Measurements from ENCODE around the gene CRIP2.

CRIP2 gene

DNA sequence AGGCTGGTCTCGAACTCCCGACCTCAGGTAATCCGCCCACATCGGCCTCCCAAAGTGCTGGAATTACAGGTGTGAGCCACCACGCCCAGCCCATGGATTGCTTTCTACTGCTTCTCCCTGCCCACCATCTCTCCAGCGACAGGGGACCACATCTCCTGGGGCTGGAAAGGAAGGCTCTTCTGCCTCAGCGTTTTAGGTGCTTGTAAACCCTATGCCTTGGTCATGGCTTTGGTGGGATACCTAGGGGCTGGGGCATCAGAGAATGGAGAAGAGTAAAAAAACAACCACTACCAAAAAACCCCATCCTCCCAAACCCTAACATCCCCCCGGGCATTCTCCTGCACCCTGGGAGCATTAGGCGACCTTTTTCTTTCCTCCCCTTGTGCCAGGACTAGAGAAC is 50.7 kb downstream of the CRIP2 start:
- Mint-ChIP-seq H3K27ac (ENCODE audit: low read depth) (no peak overlapping the region), H3K9me3 (no peaks in the 10 kb centered on the region), H3K36me3 (ENCODE audit: insufficient read depth) (peaks cover 8% of the 10 kb centered on the region), H3K4me3 (peak overlapping the region; percentile 47), H3K4me1 (peaks cover 10% of the 10 kb centered on the region), H3K27me3 (peaks cover 54% of the 10 kb centered on the region)
- ATAC-seq (replicated peaks; ENCODE audit: extremely low read depth, poor library complexity, severe bottlenecking): no peak
- no peak for DNase-seq (ENCODE audit: low spot score in 2 of 2)

- H3K9me3 Mint-ChIP-seq: no peaks in the 10 kb centered on the region
- ATAC-seq (replicated peaks; ENCODE audit: extremely low read depth, poor library complexity, severe bottlenecking): peak; percentile 19
- no peak within 1 kb of the TSS for H3K27ac Mint-ChIP-seq (ENCODE audit: low read depth)
- H3K27me3 Mint-ChIP-seq: peaks cover 57% of the 10 kb centered on the region
- peaks cover 8% of the 10 kb centered on the region for H3K36me3 Mint-ChIP-seq (ENCODE audit: insufficient read depth)
- DNase-seq (ENCODE audit: low spot score in 2 of 2): no peak
- peak within 1 kb of the TSS; percentile 67 for H3K4me3 Mint-ChIP-seq
- H3K4me1 Mint-ChIP-seq: peaks cover 10% of the 10 kb centered on the region
Measured at GRCh38 chr14:105525861-105526775, 51.5 kb downstream of the CRIP2 start, which contains the start of gene TMEM121. Gene TMEM121, plus strand, starts transcription at chr14:105526583. Its CDS starts 2,252 bp downstream, at chr14:105528835.

- Mint-ChIP-seq H3K9me3 (no peaks in the 10 kb centered on the region), H3K36me3 (ENCODE audit: insufficient read depth) (peaks cover 5% of the 10 kb centered on the region), H3K27me3 (peaks cover 49% of the 10 kb centered on the region)
Measured at GRCh38 chr14:105526776-105527380, 52.3 kb downstream of the CRIP2 start.

DNA sequence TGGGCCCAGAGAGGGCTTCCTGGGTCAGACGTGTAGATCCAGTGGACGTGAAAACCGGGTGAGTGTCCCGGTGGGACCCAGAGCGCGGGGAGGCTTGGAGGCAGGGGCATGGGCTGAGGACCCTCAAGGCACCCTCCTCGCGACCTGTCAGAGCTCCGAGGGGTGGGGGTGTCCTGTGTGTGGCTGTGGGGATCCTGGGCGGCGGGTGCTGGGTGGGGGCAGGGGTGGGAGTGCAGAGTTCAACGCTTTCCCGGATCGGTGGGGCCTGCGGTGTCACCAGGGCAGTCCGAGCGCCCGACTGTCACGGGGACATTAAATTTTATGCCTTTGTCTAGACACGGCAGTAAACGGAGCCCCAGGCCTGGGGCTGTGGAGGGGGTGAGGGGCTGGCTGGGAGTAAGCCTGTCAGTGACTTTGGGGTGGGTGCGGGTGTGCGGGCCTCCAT is 52.8 kb downstream of the CRIP2 start:
- peaks cover 5% of the 10 kb centered on the region for H3K36me3 Mint-ChIP-seq (ENCODE audit: insufficient read depth)
- H3K4me3 Mint-ChIP-seq: peak overlapping the region; percentile 67
- H3K27me3 Mint-ChIP-seq: peaks cover 49% of the 10 kb centered on the region
- H3K9me3 Mint-ChIP-seq: no peaks in the 10 kb centered on the region
- no peak for ATAC-seq (replicated peaks; ENCODE audit: extremely low read depth, poor library complexity, severe bottlenecking)
- H3K27ac Mint-ChIP-seq (ENCODE audit: low read depth): no peak overlapping the region
- no peak for DNase-seq (ENCODE audit: low spot score in 2 of 2)
- peaks cover 10% of the 10 kb centered on the region for H3K4me1 Mint-ChIP-seq

More at GRCh38 chr14:105526776-105527380, 52.3 kb downstream of the CRIP2 start:
- ATAC-seq (replicated peaks; ENCODE audit: extremely low read depth, poor library complexity, severe bottlenecking) (no peak), DNase-seq (ENCODE audit: low spot score in 2 of 2) (no peak)
- H3K4me1 Mint-ChIP-seq: peaks cover 10% of the 10 kb centered on the region
- peak overlapping the region; percentile 67 for H3K4me3 Mint-ChIP-seq
- no peak overlapping the region for H3K27ac Mint-ChIP-seq (ENCODE audit: low read depth)

DNA sequence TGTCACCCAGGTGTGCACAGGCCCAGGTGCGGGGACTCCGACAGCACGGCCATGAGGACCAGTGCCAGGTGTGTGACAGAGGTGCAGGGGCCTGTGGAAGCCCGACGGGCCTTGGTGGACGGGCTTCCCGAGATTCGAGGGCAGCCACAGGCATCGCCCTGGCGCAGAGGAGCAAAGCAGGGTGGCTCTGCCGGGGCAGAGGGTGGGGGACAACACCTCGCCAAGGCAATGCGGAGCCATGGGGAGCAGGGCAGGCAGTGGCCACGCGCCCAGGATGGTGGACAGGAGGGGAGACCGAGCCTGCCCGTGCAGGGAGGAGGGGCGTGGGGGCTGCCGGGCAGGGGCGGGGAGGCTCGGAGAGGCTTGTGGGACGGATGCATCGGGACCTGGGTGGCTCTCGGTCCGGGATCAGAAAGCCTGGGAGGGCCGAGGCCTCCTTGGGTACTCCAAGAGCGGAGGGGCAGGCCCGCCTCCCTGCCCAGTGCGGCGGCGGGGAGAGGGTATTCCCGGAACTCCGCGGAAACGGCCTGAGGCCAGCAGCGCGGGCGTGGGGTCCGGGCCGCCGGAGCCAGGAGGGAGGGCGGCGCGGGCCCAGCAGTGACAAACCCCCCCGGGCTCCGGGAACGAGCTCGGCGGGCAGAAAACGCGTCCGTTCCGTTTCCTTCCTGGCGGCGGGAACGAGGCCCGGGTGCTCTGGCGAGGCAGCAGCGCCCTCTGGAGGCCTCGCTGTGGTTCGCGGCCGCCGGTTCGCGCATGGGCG is 53.4 kb downstream of the CRIP2 start:
- peak overlapping the region; percentile 67 for H3K4me3 Mint-ChIP-seq
- peaks cover 49% of the 10 kb centered on the region for H3K27me3 Mint-ChIP-seq
- DNase-seq (ENCODE audit: low spot score in 2 of 2) (peak; percentile 64 to 73), ATAC-seq (replicated peaks; ENCODE audit: extremely low read depth, poor library complexity, severe bottlenecking) (peak; percentile 69)
- peaks cover 5% of the 10 kb centered on the region for H3K36me3 Mint-ChIP-seq (ENCODE audit: insufficient read depth)
- H3K9me3 Mint-ChIP-seq: no peaks in the 10 kb centered on the region
- H3K27ac Mint-ChIP-seq (ENCODE audit: low read depth): no peak overlapping the region
- H3K4me1 Mint-ChIP-seq: peaks cover 10% of the 10 kb centered on the region

GRCh38 chr14:105528586-105529318 is 54.1 kb downstream of the CRIP2 start:
- peak overlapping the region; percentile 67 for H3K4me3 Mint-ChIP-seq
- no peak for ATAC-seq (replicated peaks; ENCODE audit: extremely low read depth, poor library complexity, severe bottlenecking)
- H3K4me1 Mint-ChIP-seq: peaks cover 10% of the 10 kb centered on the region
- peaks cover 5% of the 10 kb centered on the region for H3K36me3 Mint-ChIP-seq (ENCODE audit: insufficient read depth)
- H3K27me3 Mint-ChIP-seq: peaks cover 46% of the 10 kb centered on the region
- H3K27ac Mint-ChIP-seq (ENCODE audit: low read depth): no peak overlapping the region
- no peak for DNase-seq (ENCODE audit: low spot score in 2 of 2)
- H3K9me3 Mint-ChIP-seq: no peaks in the 10 kb centered on the region

- DNase-seq (ENCODE audit: low spot score in 2 of 2): no peak
- peak overlapping the region; percentile 58 for H3K4me3 Mint-ChIP-seq
- peaks cover 10% of the 10 kb centered on the region for H3K4me1 Mint-ChIP-seq
- no peaks in the 10 kb centered on the region for H3K9me3 Mint-ChIP-seq
- peaks cover 51% of the 10 kb centered on the region for H3K27me3 Mint-ChIP-seq
- peaks cover 5% of the 10 kb centered on the region for H3K36me3 Mint-ChIP-seq (ENCODE audit: insufficient read depth)
- H3K27ac Mint-ChIP-seq (ENCODE audit: low read depth): no peak overlapping the region
- ATAC-seq (replicated peaks; ENCODE audit: extremely low read depth, poor library complexity, severe bottlenecking): no peak
Measured at GRCh38 chr14:105529319-105529568, 54.6 kb downstream of the CRIP2 start.
